ENCODE measurements around the gene WDR49. TPM values are rescaled to one million over a fixed set of nuclear protein-coding genes. Genes with fewer than 3 reads are reported as not detected.

WDR49 gene
- polyA plus RNA-seq, 1 donor = 0.13 TPM

- Histone ChIP-seq H3K4me1 (ENCODE audit: control insufficient read depth, insufficient read depth, low read length) (no peaks in the 10 kb centered on the region), H3K9me3 (ENCODE audit: control insufficient read depth, low read depth, low read length) (peaks cover 4% of the 10 kb centered on the region), H3K4me3 (ENCODE audit: low read length) (no peak overlapping the region), H3K27me3 (ENCODE audit: control insufficient read depth, insufficient read depth, low read length) (no peaks in the 10 kb centered on the region), H3K36me3 (ENCODE audit: control insufficient read depth, insufficient read depth, low read length) (no peaks in the 10 kb centered on the region), H3K27ac (ENCODE audit: low read length) (no peak overlapping the region)
- DNase-seq = no peak
- WGBS (ENCODE audit: insufficient coverage, low lambda C conversion rate) = 100% methylated on average over 1 of the region's 1 CpG
These were observed 14.9 kb upstream of the WDR49 start for GRCh38 chr3:167668651-167669050.

GRCh38 chr3:167666563-167666962 lies 12.8 kb upstream of the WDR49 start:
- Histone ChIP-seq H3K27me3 (ENCODE audit: control insufficient read depth, insufficient read depth, low read length) (no peaks in the 10 kb centered on the region), H3K9me3 (ENCODE audit: control insufficient read depth, low read depth, low read length) (no peaks in the 10 kb centered on the region), H3K4me3 (ENCODE audit: low read length) (no peak overlapping the region), H3K36me3 (ENCODE audit: control insufficient read depth, insufficient read depth, low read length) (no peaks in the 10 kb centered on the region), H3K27ac (ENCODE audit: low read length) (no peak overlapping the region), H3K4me1 (ENCODE audit: control insufficient read depth, insufficient read depth, low read length) (no peaks in the 10 kb centered on the region)
- 74% methylated on average over 2 of the region's 2 CpGs for WGBS (ENCODE audit: insufficient coverage, low lambda C conversion rate)
- DNase-seq = no peak

GRCh38 chr3:167662919-167663400 lies 9.2 kb upstream of the WDR49 start:
- 100% methylated on average over 1 of the region's 5 CpGs for whole genome bisulfite sequencing (ENCODE audit: insufficient coverage, low lambda C conversion rate)
- DNase-seq = no peak

GRCh38 chr3:167657684-167658225 lies 4.0 kb upstream of the WDR49 start:
- no peaks in the 10 kb centered on the region for H3K4me1 ChIP-seq (ENCODE audit: control insufficient read depth, insufficient read depth, low read length)
- no peaks in the 10 kb centered on the region for H3K9me3 ChIP-seq (ENCODE audit: control insufficient read depth, low read depth, low read length)
- 69% methylated on average over 2 of the region's 3 CpGs for WGBS (ENCODE audit: insufficient coverage, low lambda C conversion rate)

More at GRCh38 chr3:167662919-167663400, 9.2 kb upstream of the WDR49 start:
- no peaks in the 10 kb centered on the region for H3K36me3 ChIP-seq (ENCODE audit: control insufficient read depth, insufficient read depth, low read length)
- no peak overlapping the region for H3K27ac ChIP-seq (ENCODE audit: low read length)
- H3K4me3 ChIP-seq (ENCODE audit: low read length) = no peak overlapping the region
- H3K27me3 ChIP-seq (ENCODE audit: control insufficient read depth, insufficient read depth, low read length) = no peaks in the 10 kb centered on the region
- H3K4me1 ChIP-seq (ENCODE audit: control insufficient read depth, insufficient read depth, low read length) = no peaks in the 10 kb centered on the region
- H3K9me3 ChIP-seq (ENCODE audit: control insufficient read depth, low read depth, low read length) = no peaks in the 10 kb centered on the region

GRCh38 chr3:167656821-167657220 lies 3.1 kb upstream of the WDR49 start:
- Histone ChIP-seq H3K4me3 (ENCODE audit: low read length) (no peak overlapping the region), H3K27me3 (ENCODE audit: control insufficient read depth, insufficient read depth, low read length) (no peaks in the 10 kb centered on the region), H3K36me3 (ENCODE audit: control insufficient read depth, insufficient read depth, low read length) (no peaks in the 10 kb centered on the region), H3K4me1 (ENCODE audit: control insufficient read depth, insufficient read depth, low read length) (no peaks in the 10 kb centered on the region), H3K27ac (ENCODE audit: low read length) (no peak overlapping the region), H3K9me3 (ENCODE audit: control insufficient read depth, low read depth, low read length) (no peaks in the 10 kb centered on the region)
- DNase-seq = peak in 1 of 2 donors; percentile 13
- WGBS (ENCODE audit: insufficient coverage, low lambda C conversion rate) = 14% methylated on average over 1 of the region's 1 CpG

More at GRCh38 chr3:167657684-167658225, 4.0 kb upstream of the WDR49 start:
- Histone ChIP-seq H3K27ac (ENCODE audit: low read length) (no peak overlapping the region), H3K4me3 (ENCODE audit: low read length) (no peak overlapping the region), H3K36me3 (ENCODE audit: control insufficient read depth, insufficient read depth, low read length) (no peaks in the 10 kb centered on the region), H3K27me3 (ENCODE audit: control insufficient read depth, insufficient read depth, low read length) (no peaks in the 10 kb centered on the region)
- DNase-seq = peak in 1 of 2 donors; percentile 28

GRCh38 chr3:167653155-167653554 lies 587 bp downstream of the WDR49 start:
- 83% methylated on average over 1 of the region's 1 CpG for WGBS (ENCODE audit: insufficient coverage, low lambda C conversion rate)
- no peak overlapping the region for H3K27ac ChIP-seq (ENCODE audit: low read length)

GRCh38 chr3:167651826-167652225 lies 1.9 kb downstream of the WDR49 start:
- 100% methylated on average over 1 of the region's 1 CpG for WGBS (ENCODE audit: insufficient coverage, low lambda C conversion rate)
- Histone ChIP-seq H3K4me3 (ENCODE audit: low read length) (no peak overlapping the region), H3K9me3 (ENCODE audit: control insufficient read depth, low read depth, low read length) (no peaks in the 10 kb centered on the region), H3K27me3 (ENCODE audit: control insufficient read depth, insufficient read depth, low read length) (no peaks in the 10 kb centered on the region), H3K36me3 (ENCODE audit: control insufficient read depth, insufficient read depth, low read length) (no peaks in the 10 kb centered on the region), H3K4me1 (ENCODE audit: control insufficient read depth, insufficient read depth, low read length) (no peaks in the 10 kb centered on the region), H3K27ac (ENCODE audit: low read length) (no peak overlapping the region)
- DNase-seq = no peak

More at GRCh38 chr3:167653155-167653554, 587 bp downstream of the WDR49 start:
- H3K36me3 ChIP-seq (ENCODE audit: control insufficient read depth, insufficient read depth, low read length) = no peaks in the 10 kb centered on the region
- no peaks in the 10 kb centered on the region for H3K4me1 ChIP-seq (ENCODE audit: control insufficient read depth, insufficient read depth, low read length)
- DNase-seq = no peak
- no peak overlapping the region for H3K4me3 ChIP-seq (ENCODE audit: low read length)
- H3K27me3 ChIP-seq (ENCODE audit: control insufficient read depth, insufficient read depth, low read length) = no peaks in the 10 kb centered on the region
- no peaks in the 10 kb centered on the region for H3K9me3 ChIP-seq (ENCODE audit: control insufficient read depth, low read depth, low read length)

- Histone ChIP-seq H3K4me3 (ENCODE audit: low read length) (no peak overlapping the region), H3K36me3 (ENCODE audit: control insufficient read depth, insufficient read depth, low read length) (no peaks in the 10 kb centered on the region), H3K27me3 (ENCODE audit: control insufficient read depth, insufficient read depth, low read length) (no peaks in the 10 kb centered on the region), H3K4me1 (ENCODE audit: control insufficient read depth, insufficient read depth, low read length) (no peaks in the 10 kb centered on the region), H3K9me3 (ENCODE audit: control insufficient read depth, low read depth, low read length) (no peaks in the 10 kb centered on the region), H3K27ac (ENCODE audit: low read length) (no peak overlapping the region)
- no peak for DNase-seq
- WGBS (ENCODE audit: insufficient coverage, low lambda C conversion rate) = 92% methylated on average over 2 of the region's 2 CpGs
These were observed 3.3 kb downstream of the WDR49 start for GRCh38 chr3:167650459-167650858.

- no peaks in the 10 kb centered on the region for H3K4me1 ChIP-seq (ENCODE audit: control insufficient read depth, insufficient read depth, low read length)
- no peaks in the 10 kb centered on the region for H3K36me3 ChIP-seq (ENCODE audit: control insufficient read depth, insufficient read depth, low read length)
- DNase-seq = peak; percentile 36 to 69
- H3K4me3 ChIP-seq (ENCODE audit: low read length) = no peak overlapping the region
- no peaks in the 10 kb centered on the region for H3K27me3 ChIP-seq (ENCODE audit: control insufficient read depth, insufficient read depth, low read length)
- no peaks in the 10 kb centered on the region for H3K9me3 ChIP-seq (ENCODE audit: control insufficient read depth, low read depth, low read length)
- 20% methylated on average over 1 of the region's 1 CpG for WGBS (ENCODE audit: insufficient coverage, low lambda C conversion rate)
- H3K27ac ChIP-seq (ENCODE audit: low read length) = no peak overlapping the region
These were observed 4.0 kb downstream of the WDR49 start for GRCh38 chr3:167649746-167650145.

- Histone ChIP-seq H3K4me1 (ENCODE audit: control insufficient read depth, insufficient read depth, low read length) (no peaks in the 10 kb centered on the region), H3K9me3 (ENCODE audit: control insufficient read depth, low read depth, low read length) (no peaks in the 10 kb centered on the region), H3K36me3 (ENCODE audit: control insufficient read depth, insufficient read depth, low read length) (no peaks in the 10 kb centered on the region), H3K27me3 (ENCODE audit: control insufficient read depth, insufficient read depth, low read length) (no peaks in the 10 kb centered on the region), H3K4me3 (ENCODE audit: low read length) (no peak overlapping the region), H3K27ac (ENCODE audit: low read length) (no peak overlapping the region)
- WGBS (ENCODE audit: insufficient coverage, low lambda C conversion rate) = 80% methylated on average over 1 of the region's 1 CpG
- DNase-seq = no peak
These were observed 9.1 kb downstream of the WDR49 start for GRCh38 chr3:167644611-167645010.

GRCh38 chr3:167631471-167631870 lies 22.3 kb downstream of the WDR49 start:
- Histone ChIP-seq H3K27me3 (ENCODE audit: control insufficient read depth, insufficient read depth, low read length) (no peaks in the 10 kb centered on the region), H3K4me3 (ENCODE audit: low read length) (no peak overlapping the region), H3K9me3 (ENCODE audit: control insufficient read depth, low read depth, low read length) (no peaks in the 10 kb centered on the region), H3K27ac (ENCODE audit: low read length) (no peak overlapping the region), H3K4me1 (ENCODE audit: control insufficient read depth, insufficient read depth, low read length) (no peaks in the 10 kb centered on the region), H3K36me3 (ENCODE audit: control insufficient read depth, insufficient read depth, low read length) (no peaks in the 10 kb centered on the region)
- WGBS (ENCODE audit: insufficient coverage, low lambda C conversion rate) = 20% methylated on average over 1 of the region's 5 CpGs
- no peak for DNase-seq

Data from large intestine (tissue), 3 donors.